ENCODE measurements around the gene VPS13D.

GRCh38 chr1:12201352-12202189, 28.3 kb upstream of the VPS13D start:
- TF ChIP-seq CTCF (IDR thresholded peaks at IDR 0.05) = no peak
- TF ChIP-seq TEAD4 (CRISPR knock-in tag; IDR thresholded peaks at IDR 0.05) = no peak
- no peak for TF ChIP-seq MXD4 (CRISPR knock-in tag; IDR thresholded peaks at IDR 0.05; ENCODE audit: borderline replicate concordance)
- TF ChIP-seq ATF3 (CRISPR knock-in tag; conservative IDR thresholded peaks at IDR 0.05) = no peak
- no peak for TF ChIP-seq ATF2 (CRISPR knock-in tag; IDR thresholded peaks at IDR 0.05; ENCODE audit: borderline replicate concordance, low read depth)
- no peak for TF ChIP-seq MAX (CRISPR knock-in tag; IDR thresholded peaks at IDR 0.05)
- no peak for TF ChIP-seq SP1 (CRISPR knock-in tag; conservative IDR thresholded peaks at IDR 0.05)
- TF ChIP-seq, protein P1, sequence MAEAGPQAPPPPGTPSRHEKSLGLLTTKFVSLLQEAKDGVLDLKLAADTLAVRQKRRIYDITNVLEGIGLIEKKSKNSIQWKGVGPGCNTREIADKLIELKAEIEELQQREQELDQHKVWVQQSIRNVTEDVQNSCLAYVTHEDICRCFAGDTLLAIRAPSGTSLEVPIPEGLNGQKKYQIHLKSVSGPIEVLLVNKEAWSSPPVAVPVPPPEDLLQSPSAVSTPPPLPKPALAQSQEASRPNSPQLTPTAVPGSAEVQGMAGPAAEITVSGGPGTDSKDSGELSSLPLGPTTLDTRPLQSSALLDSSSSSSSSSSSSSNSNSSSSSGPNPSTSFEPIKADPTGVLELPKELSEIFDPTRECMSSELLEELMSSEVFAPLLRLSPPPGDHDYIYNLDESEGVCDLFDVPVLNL (CRISPR knock-in tag; IDR thresholded peaks at IDR 0.05; ENCODE audit: borderline replicate concordance, low read depth) = no peak
- no peak for TF ChIP-seq FOXP4 (CRISPR knock-in tag; IDR thresholded peaks at IDR 0.05)
- TF ChIP-seq, protein P2, sequence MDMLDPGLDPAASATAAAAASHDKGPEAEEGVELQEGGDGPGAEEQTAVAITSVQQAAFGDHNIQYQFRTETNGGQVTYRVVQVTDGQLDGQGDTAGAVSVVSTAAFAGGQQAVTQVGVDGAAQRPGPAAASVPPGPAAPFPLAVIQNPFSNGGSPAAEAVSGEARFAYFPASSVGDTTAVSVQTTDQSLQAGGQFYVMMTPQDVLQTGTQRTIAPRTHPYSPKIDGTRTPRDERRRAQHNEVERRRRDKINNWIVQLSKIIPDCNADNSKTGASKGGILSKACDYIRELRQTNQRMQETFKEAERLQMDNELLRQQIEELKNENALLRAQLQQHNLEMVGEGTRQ (CRISPR knock-in tag; IDR thresholded peaks at IDR 0.05) = no peak
- TF ChIP-seq ZNF263 (CRISPR knock-in tag; IDR thresholded peaks at IDR 0.05; ENCODE audit: low read depth) = no peak
- 0 out of 2 replicates have a peak, but pooled peaks have one; percentile 22 for TF ChIP-seq GTF2I (CRISPR knock-in tag; conservative IDR thresholded peaks at IDR 0.05)

Data from WTC11 (cell line).